Skeletal muscle cell (primary cell): ENCODE measurements around the gene ALX3.

Experiments
- DNase-seq: peaks from one replicate; pipeline ENCODE4 v3.0.0-alpha.2; 2010; ENCODE audit warnings: low read depth
- H3K4me3 ChIP-seq: 2 replicates; pipeline ENCODE4 v1.5.1; 2011; ENCODE audit warnings: low read depth, mild to moderate bottlenecking, control low read depth, low read length, moderate library complexity

ALX3 gene

GRCh38 chr1:110070671-110071242 lies at the start of gene ALX3:
Gene ALX3, minus strand, starts transcription at chr1:110070672. Its CDS starts 60 bp downstream, at chr1:110070612.
- no peak for DNase-seq
- no peak within 1 kb of the TSS for H3K4me3 ChIP-seq

- no peak overlapping the region for H3K4me3 ChIP-seq
- no peak for DNase-seq
Measured at GRCh38 chr1:110119843-110120242, 49.4 kb upstream of the ALX3 start.

DNA sequence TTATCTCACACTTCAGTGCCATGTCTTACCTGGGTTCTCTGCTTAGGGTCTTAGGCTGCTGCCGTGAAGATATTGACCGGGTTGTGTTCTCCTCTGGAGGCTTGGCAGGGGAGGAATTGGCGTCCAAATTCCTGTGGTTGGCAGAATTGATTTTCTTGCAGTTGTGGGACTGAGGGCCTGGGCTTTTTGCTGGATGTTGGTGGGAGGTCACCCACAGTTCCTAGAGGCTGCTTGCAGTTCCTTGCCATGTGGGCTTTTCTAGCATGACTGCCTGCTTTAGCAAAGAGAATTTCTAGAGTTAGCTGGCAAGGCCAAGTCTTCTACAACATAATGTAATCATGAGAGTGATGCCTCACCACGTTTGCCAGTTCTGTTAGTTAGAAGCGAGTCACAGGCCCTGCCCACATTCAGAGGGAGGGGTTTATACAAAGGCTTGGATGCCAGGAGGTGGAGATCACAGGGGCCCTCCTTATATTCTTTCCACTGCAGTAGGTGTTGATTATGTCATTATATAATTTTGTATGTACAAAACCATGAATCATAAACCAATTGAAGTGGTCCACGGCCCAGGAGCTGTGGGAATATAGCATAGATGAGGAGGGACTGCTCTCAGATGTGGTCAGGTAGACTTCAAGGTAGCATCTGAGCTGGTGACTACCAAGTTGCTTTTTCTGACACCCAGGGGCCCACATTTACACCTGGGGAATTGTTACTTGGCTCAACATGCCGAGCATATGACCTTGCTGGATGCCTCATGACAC lies 48.3 kb upstream of the ALX3 start:
- no peak for DNase-seq
- no peak overlapping the region for H3K4me3 ChIP-seq

- no peak overlapping the region for H3K4me3 ChIP-seq
- DNase-seq: no peak
Measured at GRCh38 chr1:110114784-110115183, 44.3 kb upstream of the ALX3 start.

DNA sequence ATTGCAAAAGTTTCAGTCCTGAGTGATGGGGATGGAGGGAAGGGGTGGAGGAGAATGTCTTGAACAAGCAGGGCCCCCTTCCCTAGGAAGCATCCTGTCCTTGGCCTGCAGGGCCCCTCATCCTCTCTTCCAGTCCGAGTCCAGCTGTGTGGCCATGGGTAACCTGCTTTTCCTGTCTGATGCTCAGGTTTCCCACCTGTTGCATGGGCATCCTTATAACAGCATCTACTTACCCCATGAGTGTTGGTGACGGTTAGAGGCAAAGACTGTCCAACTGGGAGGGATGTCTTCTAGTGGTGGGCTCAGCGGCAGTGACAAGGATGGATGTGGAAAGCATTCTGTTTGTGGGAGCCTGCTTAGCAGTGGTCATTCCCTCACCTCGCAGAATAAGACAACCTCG lies 43.7 kb upstream of the ALX3 start:
- no peak overlapping the region for H3K4me3 ChIP-seq
- no peak for DNase-seq

GRCh38 chr1:110113551-110113950 lies 43.1 kb upstream of the ALX3 start:
- no peak for DNase-seq
- H3K4me3 ChIP-seq: no peak overlapping the region

- no peak overlapping the region for H3K4me3 ChIP-seq
- no peak for DNase-seq
Measured at GRCh38 chr1:110112656-110113055, 42.2 kb upstream of the ALX3 start.

DNA sequence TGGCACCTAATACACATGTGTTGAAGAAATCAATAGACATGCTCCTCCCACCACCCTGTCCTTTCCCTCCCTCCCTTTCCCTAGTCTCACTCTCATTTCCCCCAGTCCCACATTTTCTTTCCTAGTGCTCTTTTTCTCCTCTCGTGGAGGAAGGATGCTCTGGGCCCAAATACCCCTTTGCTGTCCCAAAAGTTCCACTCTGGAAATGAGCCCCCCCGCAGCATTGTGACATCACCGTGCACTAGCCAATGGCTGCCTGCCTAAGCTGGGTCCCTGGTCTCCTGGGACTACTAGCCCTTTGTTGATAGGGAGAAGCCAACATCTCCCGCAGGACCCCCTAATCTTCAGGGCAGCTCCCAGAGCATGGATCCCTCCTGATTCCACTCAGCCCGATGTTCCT lies 41.7 kb upstream of the ALX3 start, which contains the start of gene UBL4B:
Gene UBL4B (plus strand): TSS at position 301 of the 400 bp plus-strand sequence. CDS start 92 bp downstream, at position 393.
- no peak within 1 kb of the TSS for H3K4me3 ChIP-seq
- no peak for DNase-seq

GRCh38 chr1:110111081-110111480 lies 40.6 kb upstream of the ALX3 start:
- no peak overlapping the region for H3K4me3 ChIP-seq
- DNase-seq: no peak

- no peak for DNase-seq
- no peak overlapping the region for H3K4me3 ChIP-seq
Measured at GRCh38 chr1:110107867-110108469, 37.5 kb upstream of the ALX3 start.

DNA sequence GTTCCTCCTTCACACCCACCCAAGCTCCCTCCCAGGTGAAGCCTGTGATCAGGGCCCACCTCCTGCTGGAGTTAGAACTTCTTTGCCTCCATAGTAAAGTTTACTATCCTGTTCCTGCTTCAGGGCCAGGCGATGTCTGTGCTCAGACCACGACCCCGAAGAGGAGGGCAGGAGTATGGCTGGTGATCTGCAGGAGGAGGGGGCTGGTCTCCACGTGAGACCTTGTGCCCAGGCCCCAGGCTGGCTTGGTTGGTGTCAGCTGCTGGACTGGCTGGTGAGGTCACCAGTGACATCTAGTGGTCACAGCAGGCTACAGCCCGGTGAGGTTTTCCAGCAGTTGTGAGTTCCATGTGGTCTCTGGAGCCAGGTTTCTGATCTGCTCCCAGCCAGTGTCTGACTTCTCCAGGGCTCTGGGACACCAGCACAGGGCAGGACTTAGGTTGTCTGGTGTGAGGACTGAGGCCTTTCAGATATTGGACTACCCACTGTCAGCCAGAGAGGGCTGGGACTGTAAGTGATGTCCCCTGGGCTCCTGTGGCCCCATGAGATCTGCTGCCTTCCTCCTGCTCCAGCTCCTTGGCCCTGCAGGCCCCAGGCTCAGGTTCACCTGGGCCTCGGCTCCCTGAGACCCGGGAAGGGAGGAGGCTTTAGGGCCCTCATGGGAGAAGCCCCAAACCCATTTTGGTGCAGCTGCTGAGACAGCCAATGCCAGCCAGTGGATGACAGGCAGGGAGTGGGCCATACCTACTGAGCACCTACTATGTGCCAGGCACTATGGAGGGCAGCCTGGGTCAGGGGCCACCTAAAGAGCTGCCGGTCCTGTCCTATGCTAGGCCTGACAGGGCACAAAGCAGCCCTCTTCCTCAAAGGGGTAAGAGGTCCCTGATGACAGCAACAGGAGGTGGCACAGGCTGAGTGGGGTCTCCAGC lies 35.8 kb upstream of the ALX3 start:
- no peak for DNase-seq
- no peak overlapping the region for H3K4me3 ChIP-seq

- DNase-seq: no peak
- H3K4me3 ChIP-seq: no peak overlapping the region
Measured at GRCh38 chr1:110102081-110102480, 31.6 kb upstream of the ALX3 start.

- DNase-seq: no peak
Measured at GRCh38 chr1:110100335-110100734, 29.9 kb upstream of the ALX3 start.

DNA sequence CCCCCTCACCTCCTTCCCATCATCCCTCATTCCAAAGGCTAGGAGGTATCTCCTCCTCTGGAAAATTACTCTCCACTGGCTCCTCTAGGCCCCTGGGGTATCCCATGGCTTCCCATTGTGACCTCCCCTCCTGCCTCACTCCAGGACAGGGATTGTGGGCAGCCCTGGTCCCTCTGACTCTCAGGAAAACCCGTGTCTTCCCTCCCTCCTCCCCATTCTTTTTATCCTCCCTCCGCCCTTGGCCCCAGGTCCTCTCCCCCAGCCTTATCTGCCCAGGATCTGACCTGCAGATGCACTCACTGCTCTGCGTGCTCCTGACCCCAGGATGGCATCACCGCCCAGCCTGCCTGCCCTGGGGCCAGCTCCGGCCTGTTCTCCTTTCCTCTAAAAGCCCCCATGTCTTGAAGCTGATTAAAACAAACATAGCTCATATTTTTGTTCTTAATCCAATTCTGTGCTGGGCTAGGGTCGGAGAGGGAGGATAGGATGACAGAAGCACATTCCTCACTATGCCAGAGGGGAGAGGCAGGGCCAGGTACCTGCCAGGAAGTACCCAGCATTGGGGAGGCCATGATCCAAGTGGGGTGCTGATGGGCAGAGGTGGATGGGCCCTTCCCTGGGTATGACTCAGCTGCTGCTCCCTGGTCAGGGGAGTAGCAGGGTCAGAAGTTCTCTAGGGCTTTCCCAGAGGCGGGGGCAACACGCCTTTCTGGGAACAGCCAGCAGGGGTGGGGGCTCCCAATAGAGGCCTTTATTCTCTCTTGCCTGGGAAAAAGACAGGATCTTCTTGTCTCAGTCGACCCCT lies 28.0 kb upstream of the ALX3 start:
- no peak for DNase-seq
- no peak overlapping the region for H3K4me3 ChIP-seq

More at GRCh38 chr1:110100335-110100734, 29.9 kb upstream of the ALX3 start:
- no peak overlapping the region for H3K4me3 ChIP-seq

GRCh38 chr1:110097507-110098221 lies 27.2 kb upstream of the ALX3 start:
- DNase-seq: no peak
- H3K4me3 ChIP-seq: no peak overlapping the region

- DNase-seq: no peak
- no peak overlapping the region for H3K4me3 ChIP-seq
Measured at GRCh38 chr1:110094931-110095654, 24.6 kb upstream of the ALX3 start.

- no peak for DNase-seq
- no peak overlapping the region for H3K4me3 ChIP-seq
Measured at GRCh38 chr1:110092991-110093390, 22.5 kb upstream of the ALX3 start.

- no peak for DNase-seq
- H3K4me3 ChIP-seq: no peak overlapping the region
Measured at GRCh38 chr1:110091791-110092190, 21.3 kb upstream of the ALX3 start.
